ENCODE results near the gene NTHL1. TPM values are rescaled to one million over a fixed set of nuclear protein-coding genes. Genes with fewer than 3 reads are reported as not detected.

The NTHL1 gene
- total and polyA plus RNA-seq, 2 of the 13 experiments (the other 11 are each of a cell fraction or from before 2014, with no cell fraction given), result 47.5 to 64.9 TPM

- TF ChIP-seq SIX4 (CRISPR knock-in tag; IDR thresholded peaks at IDR 0.05) (no peak), ZNF30 (CRISPR knock-in tag; IDR thresholded peaks at IDR 0.05) (no peak), ZNF883 (CRISPR knock-in tag; IDR thresholded peaks at IDR 0.05; ENCODE audit: not compliant biosample characterization) (no peak), ZNF253 (CRISPR knock-in tag; IDR thresholded peaks at IDR 0.05; ENCODE audit: borderline replicate concordance) (no peak), SNAI1 (CRISPR knock-in tag; IDR thresholded peaks at IDR 0.05; ENCODE audit: borderline replicate concordance) (no peak), TOE1 (CRISPR knock-in tag; IDR thresholded peaks at IDR 0.05) (no peak), ZNF616 (CRISPR knock-in tag; IDR thresholded peaks at IDR 0.05; ENCODE audit: low read depth) (no peak), CHD4 (IDR thresholded peaks at IDR 0.05; ENCODE audit: borderline replicate concordance, low read length) (no peak), ZNF589 (CRISPR knock-in tag; conservative IDR thresholded peaks at IDR 0.05) (no peak), ZNF709 (CRISPR knock-in tag; IDR thresholded peaks at IDR 0.05) (no peak), XBP1 (CRISPR knock-in tag; IDR thresholded peaks at IDR 0.05) (no peak), HMGA1 (CRISPR knock-in tag; conservative IDR thresholded peaks at IDR 0.05) (no peak), ZNF788 (CRISPR knock-in tag; IDR thresholded peaks at IDR 0.05; ENCODE audit: borderline replicate concordance) (no peak), ZNF446 (CRISPR knock-in tag; IDR thresholded peaks at IDR 0.05) (no peak), LBX2 (CRISPR knock-in tag; IDR thresholded peaks at IDR 0.05; ENCODE audit: borderline replicate concordance) (no peak), PAXIP1 (CRISPR knock-in tag; conservative IDR thresholded peaks at IDR 0.05) (no peak), ATF4 (CRISPR knock-in tag; IDR thresholded peaks at IDR 0.05) (peak in 1 of 2 experiments; percentile 91; a peak in 2 of 4 replicates), ARID2 (CRISPR knock-in tag; IDR thresholded peaks at IDR 0.05; ENCODE audit: borderline replicate concordance) (no peak), GMEB2 (CRISPR knock-in tag; IDR thresholded peaks at IDR 0.05; ENCODE audit: low read depth) (no peak), ZNF629 (CRISPR knock-in tag; conservative IDR thresholded peaks at IDR 0.05) (no peak), NR2F1 (CRISPR knock-in tag; IDR thresholded peaks at IDR 0.05) (no peak), RNF219 (CRISPR knock-in tag; IDR thresholded peaks at IDR 0.05) (no peak), ZNF7 (CRISPR knock-in tag; IDR thresholded peaks at IDR 0.05) (peak; percentile 88)
These were observed 53.9 kb downstream of the NTHL1 start (continued) for GRCh38 chr16:1993731-1994131.
